GM18951 (cell line): Measurements from ENCODE around the gene PHYKPL.
A peak's percentile ranks its signal among the peaks of the same experiment; 100 is the strongest.

Experiments
- POLR2A ChIP-seq: IDR thresholded peaks from 4 replicates; pipeline ENCODE4 v1.6.1; 2011; ENCODE audit warnings: mild to moderate bottlenecking; ENCODE audit not compliant: insufficient read length, insufficient read depth; ENCODE audit errors: extremely low read depth
- in situ Hi-C: fragments of 300-500 bp; cut with MboI; formaldehyde crosslinking; loops from one replicate; pipeline ENCODE4 v1.12.0; 2022; ENCODE audit warnings: low sequenced_read_pairs, mixed read lengths, inconsistent platforms; ENCODE audit not compliant: unreplicated experiment

The PHYKPL gene

GRCh38 chr5:178215280-178216002, 17.2 kb downstream of the PHYKPL start:
- TF ChIP-seq POLR2A: peak; percentile 30
- in situ Hi-C loops: no loop called here

- in situ Hi-C loops: no loop called here
- peak; percentile 17 for TF ChIP-seq POLR2A
These were observed 18.3 kb downstream of the PHYKPL start for GRCh38 chr5:178214160-178214803.

GRCh38 chr5:178213748-178214151, 18.9 kb downstream of the PHYKPL start:
- in situ Hi-C loops: no loop called here
- no peak for TF ChIP-seq POLR2A

GRCh38 chr5:178213003-178213461, 19.6 kb downstream of the PHYKPL start:
- in situ Hi-C loops: no loop called here
- TF ChIP-seq POLR2A: peak; percentile 14

- peak; percentile 22 for TF ChIP-seq POLR2A
- in situ Hi-C loops: no loop called here
These were observed 20.2 kb downstream of the PHYKPL start for GRCh38 chr5:178212241-178213002.

- in situ Hi-C loops: no loop called here
- TF ChIP-seq POLR2A: no peak
These were observed 21.2 kb downstream of the PHYKPL start for GRCh38 chr5:178211095-178212048.

- no peak for TF ChIP-seq POLR2A
- in situ Hi-C loops: no loop called here
These were observed 21.9 kb downstream of the PHYKPL start for GRCh38 chr5:178210686-178211085.

- in situ Hi-C loops: no loop called here
- no peak for TF ChIP-seq POLR2A
These were observed 22.5 kb downstream of the PHYKPL start for GRCh38 chr5:178210073-178210535.

GRCh38 chr5:178209334-178210072, 23.1 kb downstream of the PHYKPL start:
- in situ Hi-C loops: no loop called here
- peak; percentile 15 for TF ChIP-seq POLR2A

GRCh38 chr5:178208540-178209227, 23.9 kb downstream of the PHYKPL start:
- no peak for TF ChIP-seq POLR2A
- in situ Hi-C loops: no loop called here

- no peak for TF ChIP-seq POLR2A
- in situ Hi-C loops: no loop called here
These were observed 24.7 kb downstream of the PHYKPL start for GRCh38 chr5:178207917-178208280.
